IPS DF 4.7 (cell line): ENCODE results near the gene KCNN2.
"Not testable (repeated sequence)": the region's sequence is repeated elsewhere in the genome, so short reads cannot be mapped to it uniquely, and the experiment has no call there.

Source experiments
- DNase-seq: peaks from one replicate; pipeline ENCODE4 v3.0.0-alpha.2; 2013; ENCODE audit warnings: low spot score; ENCODE audit errors: extremely low read depth

KCNN2 gene

GRCh38 chr5:114418176-114419066 lies 56.6 kb downstream of the KCNN2 start:
- no peak for DNase-seq

GRCh38 chr5:114419067-114419388 lies 57.2 kb downstream of the KCNN2 start:
- no peak for DNase-seq

- DNase-seq, result no peak
Observed at GRCh38 chr5:114419959-114420358, 58.1 kb downstream of the KCNN2 start.

GRCh38 chr5:114427204-114427603 lies 65.3 kb downstream of the KCNN2 start:
- no peak for DNase-seq

GRCh38 chr5:114430532-114430931 lies 68.7 kb downstream of the KCNN2 start:
- DNase-seq, result no peak

- not testable (repeated sequence) for DNase-seq
Observed at GRCh38 chr5:114432684-114433083, 70.8 kb downstream of the KCNN2 start.

- no peak for DNase-seq
Observed at GRCh38 chr5:114434396-114435219, 72.7 kb downstream of the KCNN2 start.

GRCh38 chr5:114435220-114435481 lies 73.3 kb downstream of the KCNN2 start:
- no peak for DNase-seq

GRCh38 chr5:114435885-114436299 lies 74.0 kb downstream of the KCNN2 start:
- no peak for DNase-seq

GRCh38 chr5:114437936-114438335 lies 76.1 kb downstream of the KCNN2 start:
- no peak for DNase-seq

GRCh38 chr5:114438471-114438870 lies 76.6 kb downstream of the KCNN2 start:
- DNase-seq, result no peak

GRCh38 chr5:114447084-114447773 lies 85.4 kb downstream of the KCNN2 start:
- DNase-seq, result no peak

GRCh38 chr5:114448481-114448880 lies 86.6 kb downstream of the KCNN2 start:
- DNase-seq, result no peak

- DNase-seq, result no peak
Observed at GRCh38 chr5:114449860-114450421, 88.1 kb downstream of the KCNN2 start.

GRCh38 chr5:114450437-114450836 lies 88.6 kb downstream of the KCNN2 start:
- DNase-seq, result no peak

- no peak for DNase-seq
Observed at GRCh38 chr5:114458726-114459125, 96.9 kb downstream of the KCNN2 start.

GRCh38 chr5:114467171-114467570 lies 105.3 kb downstream of the KCNN2 start:
- DNase-seq, result no peak

- no peak for DNase-seq
Observed at GRCh38 chr5:114467729-114468128, 105.9 kb downstream of the KCNN2 start.

- no peak for DNase-seq
Observed at GRCh38 chr5:114469372-114469771, 107.5 kb downstream of the KCNN2 start.

GRCh38 chr5:114471529-114471928 lies 109.7 kb downstream of the KCNN2 start:
- DNase-seq, result no peak

- DNase-seq, result no peak
Observed at GRCh38 chr5:114473541-114473940, 111.7 kb downstream of the KCNN2 start.

GRCh38 chr5:114477816-114478334 lies 116.0 kb downstream of the KCNN2 start:
- no peak for DNase-seq
